WERI-Rb-1 (cell line): ENCODE data around the gene SGMS1.

Experiments
- DNase-seq: peaks from one replicate; pipeline ENCODE4 v3.0.0-alpha.2; 2020
- H3K27ac ChIP-seq: fragments of 250-450 bp; sonication (Bioruptor Pico); 2 replicates; pipeline ENCODE4 v1.5.1; 2020; ENCODE audit warnings: mild to moderate bottlenecking, moderate library complexity
- H3K27me3 ChIP-seq: fragments of 250-450 bp; sonication (Bioruptor Pico); 2 replicates; pipeline ENCODE4 v1.5.1; 2021; ENCODE audit warnings: mild to moderate bottlenecking, low read depth, moderate library complexity; ENCODE audit not compliant: insufficient read depth, severe bottlenecking
- H3K36me3 ChIP-seq: fragments of 250-450 bp; sonication (Bioruptor Pico); 2 replicates; pipeline ENCODE4 v1.5.1; 2020; ENCODE audit warnings: mild to moderate bottlenecking, moderate library complexity
- H3K4me3 ChIP-seq: 2 replicates; pipeline ENCODE4 v1.5.1; 2011; ENCODE audit warnings: low read depth, mild to moderate bottlenecking, control low read depth, low read length
- H3K9me3 ChIP-seq: fragments of 250-450 bp; sonication (Bioruptor Pico); 2 replicates; pipeline ENCODE4 v1.5.1; 2021; ENCODE audit warnings: mild to moderate bottlenecking, moderate library complexity; ENCODE audit not compliant: severe bottlenecking
- CTCF ChIP-seq: IDR thresholded peaks from 2 replicates; pipeline ENCODE4 v1.5.1; 2011; ENCODE audit warnings: low read depth, mild to moderate bottlenecking, control low read depth, inconsistent platforms, low read length

Gene SGMS1

GRCh38 chr10:50423448-50423847, 200.3 kb downstream of the SGMS1 start:
- H3K27me3 ChIP-seq = no peaks in the 10 kb centered on the region
- no peak overlapping the region for H3K4me3 ChIP-seq
- H3K36me3 ChIP-seq = no peaks in the 10 kb centered on the region
- H3K9me3 ChIP-seq = no peaks in the 10 kb centered on the region
- no peak for DNase-seq
- no peak for TF ChIP-seq CTCF
- no peak overlapping the region for H3K27ac ChIP-seq

- Histone ChIP-seq H3K4me3 (no peak overlapping the region), H3K36me3 (no peaks in the 10 kb centered on the region), H3K27me3 (no peaks in the 10 kb centered on the region), H3K27ac (no peak overlapping the region), H3K9me3 (no peaks in the 10 kb centered on the region)
- no peak for TF ChIP-seq CTCF
- DNase-seq = no peak
Observed at GRCh38 chr10:50422259-50422658, 201.5 kb downstream of the SGMS1 start.

DNA sequence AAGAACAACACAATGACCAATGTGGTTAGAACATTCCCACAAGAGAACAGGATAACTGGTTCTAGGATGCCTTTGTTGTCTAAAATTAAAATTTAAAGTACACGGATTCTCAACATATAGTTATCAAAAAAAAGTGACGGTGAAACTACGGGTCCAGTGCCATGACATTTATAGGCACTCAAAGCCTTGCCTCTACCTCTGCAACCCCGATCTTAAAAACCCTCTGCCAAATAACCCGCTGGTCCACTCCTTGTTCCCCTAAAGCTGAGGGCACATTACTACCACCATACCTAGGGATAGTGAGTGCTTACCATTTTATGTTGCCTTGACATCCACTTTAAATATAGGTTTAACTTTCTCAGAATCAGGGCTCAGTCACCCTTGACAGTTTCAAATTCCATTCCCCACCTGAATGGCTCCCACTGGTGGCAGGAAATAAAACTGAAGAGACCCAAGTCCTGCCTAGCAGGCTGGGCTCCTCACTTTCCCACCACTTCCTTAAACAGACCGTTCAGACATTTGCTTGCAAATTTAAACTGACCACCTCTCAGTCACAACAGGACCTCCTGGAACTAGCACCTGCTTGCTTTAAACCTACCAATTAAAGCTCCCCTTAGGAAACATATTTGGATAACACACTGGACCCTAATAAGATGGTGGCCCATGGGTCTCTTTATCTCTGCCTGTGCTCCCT, 202.6 kb downstream of the SGMS1 start:
- TF ChIP-seq CTCF = peak; percentile 46
- H3K36me3 ChIP-seq = no peaks in the 10 kb centered on the region
- H3K27ac ChIP-seq = no peak overlapping the region
- no peaks in the 10 kb centered on the region for H3K9me3 ChIP-seq
- peak; percentile 5 for DNase-seq
- H3K4me3 ChIP-seq = no peak overlapping the region
- H3K27me3 ChIP-seq = no peaks in the 10 kb centered on the region

DNA sequence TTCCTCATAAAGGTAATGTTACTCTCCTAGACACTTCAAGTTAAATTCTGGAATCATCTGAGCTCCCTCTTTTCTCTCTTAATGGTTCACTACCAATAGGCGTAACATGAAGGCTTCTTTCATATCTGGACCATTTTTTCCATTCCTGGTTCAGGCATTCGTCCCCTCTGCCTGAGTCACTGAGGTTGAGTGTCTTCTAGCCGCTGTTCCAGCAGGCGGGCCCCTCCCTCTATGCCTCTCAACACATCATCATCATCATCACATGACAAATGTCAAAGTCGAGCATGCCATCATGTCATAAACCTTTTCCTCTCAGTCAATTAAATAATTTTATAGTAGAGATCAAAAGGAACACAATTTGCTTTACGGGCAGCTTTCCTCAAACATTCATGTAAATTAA, 203.6 kb downstream of the SGMS1 start:
- no peaks in the 10 kb centered on the region for H3K9me3 ChIP-seq
- H3K36me3 ChIP-seq = no peaks in the 10 kb centered on the region
- TF ChIP-seq CTCF = no peak
- no peaks in the 10 kb centered on the region for H3K27me3 ChIP-seq
- H3K27ac ChIP-seq = no peak overlapping the region
- no peak overlapping the region for H3K4me3 ChIP-seq
- DNase-seq = no peak

DNA sequence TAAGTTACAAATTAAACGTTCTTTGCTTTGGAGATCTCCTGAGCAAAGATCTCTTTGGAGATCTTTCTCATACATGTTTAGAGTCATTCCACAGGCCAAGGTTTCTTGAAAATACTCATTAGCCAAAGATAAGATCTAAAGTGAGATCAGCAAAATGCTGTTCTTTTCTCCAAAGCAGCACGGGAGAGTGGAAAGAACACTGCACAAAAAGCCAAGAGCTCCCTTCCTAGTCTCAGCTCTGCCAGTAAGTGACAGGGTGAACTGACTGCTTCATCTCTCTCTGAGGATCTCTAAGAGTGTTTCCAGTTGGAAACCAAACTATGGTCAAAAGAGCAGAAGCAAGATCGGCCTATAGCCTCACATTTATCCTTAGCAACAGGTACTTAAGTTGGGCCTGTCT, 204.0 kb downstream of the SGMS1 start:
- no peak for TF ChIP-seq CTCF

DNA sequence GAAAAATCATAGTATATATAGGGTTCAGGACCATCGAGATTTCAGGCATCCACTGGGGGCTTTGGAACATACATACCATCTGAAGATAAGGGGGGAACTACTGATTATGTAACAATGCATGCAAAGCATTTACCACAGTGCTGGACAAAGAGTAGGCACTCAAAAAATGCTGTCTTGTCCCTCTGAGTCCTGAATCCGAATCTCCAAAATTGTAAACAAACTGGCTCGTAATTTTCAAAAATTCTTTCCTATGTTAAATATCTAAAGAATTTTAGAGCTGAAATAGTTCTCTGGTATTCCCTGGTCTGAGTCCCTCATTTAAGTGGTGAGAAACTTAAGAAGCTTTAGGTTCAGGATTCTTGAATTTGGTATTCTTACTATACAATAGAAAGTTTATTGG, 204.7 kb downstream of the SGMS1 start:
- no peak for TF ChIP-seq CTCF
- Histone ChIP-seq H3K9me3 (no peaks in the 10 kb centered on the region), H3K4me3 (no peak overlapping the region), H3K27ac (no peak overlapping the region), H3K27me3 (no peaks in the 10 kb centered on the region), H3K36me3 (no peaks in the 10 kb centered on the region)
- DNase-seq = no peak

More for the DNA sequence above, 204.0 kb downstream of the SGMS1 start:
- no peak overlapping the region for H3K4me3 ChIP-seq
- no peak for DNase-seq
- H3K27ac ChIP-seq = no peak overlapping the region
- no peaks in the 10 kb centered on the region for H3K27me3 ChIP-seq
- H3K9me3 ChIP-seq = no peaks in the 10 kb centered on the region
- no peaks in the 10 kb centered on the region for H3K36me3 ChIP-seq
